GM18519 (cell line): ENCODE measurements around the gene AKAP7.
"Not testable (repeated sequence)": the region's sequence is repeated elsewhere in the genome, so short reads cannot be mapped to it uniquely, and the experiment has no call there.

Experiments
- ATAC-seq: cut with Tn5 transposase; IDR thresholded peaks from one replicate; pipeline ENCODE4 v1.9.1; 2021; ENCODE audit warnings: mild to moderate bottlenecking, moderate library complexity; ENCODE audit not compliant: unreplicated experiment, low FRiP score

The AKAP7 gene

DNA sequence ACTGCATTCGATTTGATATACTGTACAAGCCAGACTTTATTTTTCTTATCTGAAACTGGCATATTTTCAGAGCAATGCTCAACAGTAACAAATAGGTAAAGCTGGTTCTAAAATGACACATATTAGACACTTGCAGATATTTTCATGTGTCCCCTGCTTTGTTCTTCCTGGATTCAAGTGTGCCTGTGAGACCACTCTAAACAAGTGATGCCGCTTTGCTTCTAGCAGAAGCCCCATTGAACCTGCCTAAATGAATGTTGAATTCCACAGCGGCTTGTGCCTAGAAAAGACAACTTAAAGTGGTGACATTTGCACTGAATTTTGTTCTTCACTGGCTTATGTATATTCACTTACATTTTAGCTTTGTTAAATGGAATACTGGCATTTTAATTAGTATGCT lies 115.7 kb downstream of the AKAP7 start:
- no peak for ATAC-seq

DNA sequence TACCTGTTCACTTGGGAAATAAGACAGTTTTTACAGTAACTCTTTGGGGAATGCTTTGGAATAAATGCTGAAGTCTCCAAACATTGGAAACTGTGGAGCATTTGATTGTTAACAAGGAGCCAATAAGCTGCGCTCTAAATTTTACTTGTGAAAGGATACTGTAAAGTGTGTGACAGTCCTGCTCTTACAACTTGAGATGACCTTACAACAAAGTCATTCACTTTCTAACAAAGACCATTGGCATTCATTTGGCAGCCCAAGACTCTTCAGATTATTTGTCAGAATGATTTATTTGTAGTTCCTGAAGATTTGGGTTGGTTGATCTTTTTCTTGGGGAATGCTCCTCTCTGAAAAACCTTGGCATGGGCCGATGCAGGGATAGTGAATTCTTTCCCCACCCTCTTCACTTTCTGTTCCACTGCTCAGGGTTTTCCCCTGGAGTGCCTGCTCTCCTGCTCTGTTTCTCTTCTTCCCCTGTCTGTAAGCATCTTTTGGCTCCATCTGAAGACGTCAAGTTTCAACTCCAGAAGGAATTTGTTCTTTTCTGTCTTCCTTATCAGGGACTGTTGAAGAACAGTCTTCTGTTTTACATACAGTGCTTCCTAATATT lies 116.4 kb downstream of the AKAP7 start:
- no peak for ATAC-seq

DNA sequence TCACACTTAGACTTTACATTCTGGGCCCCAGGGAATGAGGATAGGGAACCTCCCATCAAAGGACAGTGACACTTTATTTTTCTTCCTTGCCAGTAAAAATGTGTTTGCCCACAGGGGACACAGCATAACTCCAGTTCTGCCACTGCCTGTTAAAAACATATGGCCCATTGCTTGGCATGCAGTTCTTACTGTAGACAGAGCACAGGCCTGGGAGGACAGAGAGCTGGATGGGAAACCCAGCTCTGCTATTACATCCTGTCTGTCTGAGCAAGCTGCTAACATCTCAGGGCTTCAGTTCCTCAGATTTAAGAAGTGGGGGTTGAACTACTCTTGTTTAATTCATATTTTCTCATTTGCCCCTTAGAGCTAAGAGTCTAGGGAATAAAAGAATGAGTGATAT lies 120.2 kb downstream of the AKAP7 start:
- no peak for ATAC-seq

DNA sequence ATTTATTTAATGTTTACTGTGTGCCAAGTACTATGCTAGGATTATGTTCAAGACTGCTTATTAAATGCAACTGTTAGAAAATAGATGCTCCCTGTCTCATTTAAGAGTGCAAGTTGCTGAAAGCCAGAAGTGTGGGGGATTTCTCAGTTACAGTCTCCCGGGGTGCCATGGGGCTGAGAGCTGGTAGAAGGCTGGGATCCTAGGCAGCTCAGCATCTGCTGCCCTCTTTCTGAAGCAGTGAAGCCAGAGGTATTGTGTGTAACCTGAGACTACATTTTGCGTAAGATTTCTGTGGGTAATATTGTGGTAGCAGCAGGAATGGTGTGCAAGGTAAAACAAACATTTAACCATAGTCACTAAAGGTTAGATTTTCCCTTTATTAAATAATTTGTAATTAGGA lies 120.6 kb downstream of the AKAP7 start:
- no peak for ATAC-seq

DNA sequence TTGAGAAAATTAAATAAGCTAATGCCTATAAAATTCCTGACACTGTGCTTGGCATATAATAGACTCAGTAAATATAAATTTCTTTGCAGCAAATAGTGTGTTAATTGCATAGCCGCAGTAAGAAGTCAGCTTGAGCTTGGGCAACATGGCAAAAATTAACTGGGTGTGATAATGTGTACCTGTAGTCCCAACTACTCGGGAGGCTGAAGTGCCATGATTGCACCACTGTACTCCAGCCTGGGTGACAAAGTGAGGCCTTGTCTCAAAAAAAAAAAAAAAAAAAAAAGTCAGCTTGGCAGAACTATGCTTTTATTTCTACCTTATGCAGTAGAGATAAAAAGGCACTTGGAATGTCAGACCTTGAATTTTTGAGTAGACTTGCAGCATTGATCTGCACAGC lies 121.8 kb downstream of the AKAP7 start:
- no peak for ATAC-seq

DNA sequence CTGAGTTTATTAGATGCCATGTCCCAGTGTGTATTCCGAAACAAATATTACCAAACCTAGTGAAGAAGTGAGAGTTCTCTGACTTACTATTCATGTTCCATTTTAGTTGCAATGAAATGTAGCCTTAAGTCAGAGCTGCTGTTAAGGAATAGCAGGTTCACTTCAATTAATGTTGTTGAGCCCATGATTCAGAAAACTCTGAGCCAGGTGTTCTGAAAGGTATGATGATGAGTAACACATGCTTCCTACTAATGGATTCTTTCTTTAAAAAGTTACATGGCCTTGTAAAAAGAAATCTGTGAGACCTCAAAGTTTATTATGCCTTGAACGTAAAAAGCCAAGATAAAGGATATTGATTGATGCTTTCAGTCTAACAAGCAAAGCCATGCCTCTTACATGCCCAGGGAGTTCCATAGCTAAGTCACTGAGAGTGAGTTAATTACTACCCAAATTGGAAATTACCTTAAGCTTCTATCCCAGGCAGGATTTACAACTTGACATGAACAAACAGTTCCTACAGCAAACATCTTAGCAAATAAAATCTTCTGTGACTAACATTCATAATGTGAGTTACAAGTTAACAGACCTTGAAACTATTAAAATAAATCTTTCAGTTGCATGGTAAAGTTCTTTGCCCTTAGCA lies 122.9 kb downstream of the AKAP7 start:
- no peak for ATAC-seq

DNA sequence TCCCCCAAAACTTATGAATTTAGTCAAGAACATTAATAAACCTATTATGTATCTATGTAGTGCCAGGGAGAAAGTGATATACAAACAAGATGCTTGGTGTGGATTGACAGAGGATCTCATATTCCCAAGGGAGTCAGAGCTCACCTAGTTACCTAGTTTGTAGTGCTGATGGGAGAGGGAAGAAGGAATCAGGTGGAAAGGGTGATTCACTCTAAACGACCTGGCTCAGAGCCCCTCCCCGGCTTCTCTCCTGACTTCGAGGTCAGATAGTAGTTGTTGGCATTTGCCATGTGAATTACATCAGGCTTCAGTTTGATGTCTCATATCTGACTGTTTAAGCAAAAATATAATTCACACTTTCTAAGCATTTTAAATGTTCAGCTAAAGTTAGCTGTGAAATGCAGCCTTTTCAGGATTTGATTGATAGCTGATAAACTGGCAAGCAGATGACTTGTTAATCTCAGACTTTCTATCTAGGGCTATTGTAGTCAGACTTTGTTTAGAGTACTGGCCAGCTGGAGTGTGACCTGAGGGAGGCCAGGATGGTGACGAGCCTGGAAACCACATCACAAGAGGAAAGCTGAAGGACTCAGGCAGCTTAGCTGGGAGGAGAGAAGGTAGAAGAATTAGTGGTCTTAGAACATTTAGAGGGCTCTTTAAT lies 123.7 kb downstream of the AKAP7 start:
- no peak for ATAC-seq

DNA sequence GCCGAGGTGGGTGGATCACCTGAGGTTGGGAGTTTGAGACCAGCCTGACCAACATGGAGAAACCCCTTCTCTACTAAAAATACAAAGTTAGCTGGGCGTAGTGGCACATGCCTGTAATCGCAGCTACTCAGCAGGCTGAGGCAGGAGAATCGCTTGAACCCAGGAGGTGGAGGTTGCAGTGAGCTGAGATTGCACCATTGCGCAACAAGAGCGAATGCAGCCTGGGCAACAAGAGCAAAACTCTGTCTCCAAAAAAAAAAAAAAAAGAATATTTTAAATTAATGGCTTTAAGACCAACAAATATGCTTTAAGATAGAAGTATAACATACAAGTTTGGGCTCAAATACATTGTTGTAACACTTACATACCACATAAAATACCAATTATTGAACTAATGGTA lies 125.7 kb downstream of the AKAP7 start:
- not testable (repeated sequence) for ATAC-seq

DNA sequence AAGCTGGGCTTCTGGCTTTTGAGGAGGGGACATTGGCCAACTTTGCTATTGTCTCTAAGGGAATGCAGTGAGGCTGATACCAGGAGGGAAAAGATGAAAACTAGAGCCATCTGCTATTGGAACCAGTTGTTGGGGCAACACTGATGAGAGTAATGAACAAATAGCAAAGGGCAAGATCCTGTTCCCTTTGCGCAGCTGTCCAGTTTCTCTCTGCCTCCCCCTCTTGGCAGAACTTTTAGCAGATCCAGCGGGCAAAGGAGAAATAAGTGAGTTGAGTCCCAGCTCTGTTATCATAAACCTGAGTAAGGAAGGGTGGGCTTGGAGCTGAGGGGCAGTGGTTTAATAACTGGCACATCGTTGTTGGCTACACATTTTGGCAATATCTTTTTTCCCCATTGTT lies 126.8 kb downstream of the AKAP7 start:
- ATAC-seq = no peak

DNA sequence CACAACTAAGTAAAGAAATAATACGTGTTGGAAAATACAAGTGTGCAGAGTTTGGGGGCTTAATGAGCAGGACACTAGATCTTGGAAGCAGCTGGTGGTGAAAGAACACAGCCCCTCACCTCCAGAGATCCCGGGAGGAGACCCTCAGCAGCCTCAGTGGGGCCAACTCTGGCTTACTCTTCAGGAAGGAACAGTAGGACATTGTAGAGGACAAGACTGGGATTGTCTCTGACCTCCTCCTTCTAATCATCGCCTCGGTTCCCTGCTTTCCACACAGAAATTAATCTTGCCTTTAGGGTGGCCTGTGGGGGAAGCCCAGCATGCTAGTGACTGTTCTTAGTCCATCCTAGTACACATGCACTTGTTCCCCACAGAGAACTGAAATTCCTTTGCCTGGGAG lies 130.7 kb downstream of the AKAP7 start:
- ATAC-seq = no peak

DNA sequence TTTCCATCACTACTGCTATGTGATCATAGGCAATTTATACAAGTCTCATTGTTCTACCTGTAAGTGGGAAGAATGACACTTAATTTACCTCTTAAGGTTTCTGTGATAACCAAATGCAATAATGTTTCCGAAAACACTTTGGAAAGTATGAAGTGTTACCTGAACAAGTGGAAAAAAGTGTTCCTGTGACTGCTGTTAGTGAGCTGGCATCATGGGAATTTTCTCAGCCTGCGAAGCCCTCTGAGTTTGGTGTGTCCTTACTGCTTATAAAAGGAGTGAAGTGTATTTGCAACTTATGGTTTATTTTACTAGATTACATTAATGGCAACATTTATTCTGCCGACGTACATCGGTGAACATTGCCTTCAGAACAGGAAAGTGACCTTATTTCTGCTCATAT lies 133.0 kb downstream of the AKAP7 start:
- ATAC-seq = no peak

DNA sequence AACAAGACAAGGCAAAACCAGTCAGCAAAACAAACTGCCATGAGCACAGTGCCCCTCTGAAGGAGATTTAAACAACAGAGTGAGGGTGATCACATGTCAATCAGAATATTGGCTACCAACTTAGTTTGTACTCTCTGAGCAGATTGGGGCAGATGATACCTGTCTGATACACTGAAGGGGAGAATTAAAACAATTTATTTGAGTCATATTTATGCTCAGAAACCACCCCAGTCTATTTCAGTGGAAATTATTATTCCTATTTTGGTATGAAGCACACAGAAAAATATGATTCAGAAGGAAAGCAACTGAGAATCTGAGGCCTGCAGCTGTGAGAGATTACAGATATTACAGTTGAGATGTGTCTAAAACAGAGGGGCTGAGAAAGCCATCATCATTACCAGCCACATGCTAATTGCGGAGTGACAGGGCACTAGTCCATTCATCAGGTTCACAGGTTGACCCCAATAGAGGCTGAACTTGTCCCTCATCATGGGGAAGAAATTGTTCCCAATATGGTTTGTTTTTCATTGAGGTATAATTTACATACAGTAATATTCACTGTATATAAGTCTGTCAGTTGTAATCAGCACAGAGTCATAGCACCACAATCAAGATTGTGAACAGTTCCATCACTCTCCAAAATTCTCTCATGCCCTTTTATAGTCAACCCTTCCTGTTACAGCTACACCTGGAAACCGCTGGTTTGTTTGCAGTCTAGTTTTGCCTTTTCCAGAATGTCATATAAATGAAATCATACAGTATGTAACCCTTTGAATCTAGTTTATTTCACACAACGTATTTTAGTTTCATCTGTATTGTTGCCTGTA lies 134.5 kb downstream of the AKAP7 start:
- no peak for ATAC-seq

DNA sequence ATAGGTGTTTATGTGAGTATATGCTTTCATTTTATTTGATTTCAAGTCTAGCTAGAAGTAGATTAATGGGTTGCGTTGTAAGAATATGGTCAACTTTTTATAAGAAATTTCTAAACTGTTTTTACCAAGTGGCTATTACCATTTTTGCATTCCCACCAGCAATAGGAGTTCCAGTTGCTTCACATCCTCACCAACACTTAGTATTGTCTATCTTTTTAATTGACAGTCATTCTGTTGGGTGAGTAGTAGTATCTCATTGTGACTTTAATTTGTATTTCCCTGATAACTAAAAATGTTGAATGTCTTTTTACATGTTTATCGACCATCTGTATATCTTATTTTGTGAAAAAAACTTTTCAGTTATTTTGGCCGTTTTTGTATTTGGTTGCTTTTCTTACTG lies 135.3 kb downstream of the AKAP7 start:
- ATAC-seq = no peak

DNA sequence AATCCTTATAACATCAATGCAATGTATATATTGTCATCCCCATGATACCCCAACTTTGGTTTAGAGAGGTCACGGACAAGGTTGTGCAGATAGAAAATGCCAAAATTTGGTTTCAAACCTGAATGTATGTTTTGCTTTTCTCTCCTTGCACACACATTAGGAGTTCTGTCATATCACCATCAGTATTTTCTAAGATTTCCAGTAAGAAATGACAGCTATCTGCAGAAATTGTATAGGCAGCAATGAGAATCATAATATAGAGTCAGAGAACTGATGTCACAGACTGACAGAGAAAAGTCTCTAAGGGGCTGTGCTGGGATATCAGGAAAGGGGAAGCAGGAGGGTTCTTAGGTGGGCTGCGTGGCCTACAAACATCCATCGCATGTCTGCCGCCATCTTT lies 140.0 kb downstream of the AKAP7 start:
- ATAC-seq = no peak

DNA sequence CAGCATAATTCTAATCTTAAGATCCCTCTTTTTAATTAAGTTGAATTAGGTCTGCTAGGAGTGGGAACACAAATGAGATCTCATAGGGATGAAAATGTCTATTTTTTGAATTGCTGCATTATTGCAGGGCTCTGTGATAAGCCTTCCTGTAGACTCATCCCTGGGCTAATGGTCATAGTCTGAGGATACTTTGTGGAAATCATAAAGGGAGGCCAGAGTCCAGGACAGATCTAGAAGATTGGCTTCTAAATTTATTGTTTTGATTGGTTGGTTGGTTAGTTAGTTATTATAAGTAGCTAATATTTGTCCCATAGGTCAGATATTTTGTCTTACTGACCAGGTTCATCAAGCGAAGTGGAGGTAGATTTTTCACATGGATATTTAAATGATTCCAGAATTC lies 142.3 kb downstream of the AKAP7 start:
- ATAC-seq = no peak

DNA sequence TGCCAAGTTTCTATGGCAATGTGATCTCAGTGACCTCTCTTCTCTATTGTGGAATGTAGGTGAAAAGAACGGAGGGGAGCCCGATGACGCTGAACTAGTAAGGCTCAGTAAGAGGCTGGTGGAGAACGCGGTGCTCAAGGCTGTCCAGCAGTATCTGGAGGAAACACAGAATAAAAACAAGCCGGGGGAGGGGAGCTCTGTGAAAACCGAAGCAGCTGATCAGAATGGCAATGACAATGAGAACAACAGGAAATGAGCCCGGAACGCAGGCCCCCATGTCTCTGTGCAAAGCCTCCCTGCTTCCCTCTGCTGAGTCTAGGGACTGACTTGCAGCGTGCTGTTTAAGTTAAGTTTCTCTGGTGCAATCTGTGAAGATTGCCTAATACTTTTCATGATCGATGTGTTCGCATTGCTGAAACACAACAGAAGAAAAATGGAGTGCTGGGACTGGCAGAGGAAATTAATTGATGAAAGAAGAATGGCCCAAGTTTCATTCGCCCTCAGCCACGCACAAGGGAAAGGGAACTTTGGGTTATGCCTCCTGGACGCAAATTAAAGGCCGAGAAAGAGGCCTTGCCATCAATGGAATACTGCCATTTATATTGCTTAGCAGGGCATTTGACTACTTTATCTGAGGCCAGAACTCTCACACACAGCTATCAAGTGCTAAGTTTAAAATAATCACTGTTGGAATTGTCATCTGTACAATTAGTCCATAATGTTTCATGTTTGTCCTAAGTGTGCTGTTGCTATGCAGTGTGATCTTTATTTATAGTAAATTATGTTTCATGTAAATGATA lies 146.4 kb downstream of the AKAP7 start:
- no peak for ATAC-seq

DNA sequence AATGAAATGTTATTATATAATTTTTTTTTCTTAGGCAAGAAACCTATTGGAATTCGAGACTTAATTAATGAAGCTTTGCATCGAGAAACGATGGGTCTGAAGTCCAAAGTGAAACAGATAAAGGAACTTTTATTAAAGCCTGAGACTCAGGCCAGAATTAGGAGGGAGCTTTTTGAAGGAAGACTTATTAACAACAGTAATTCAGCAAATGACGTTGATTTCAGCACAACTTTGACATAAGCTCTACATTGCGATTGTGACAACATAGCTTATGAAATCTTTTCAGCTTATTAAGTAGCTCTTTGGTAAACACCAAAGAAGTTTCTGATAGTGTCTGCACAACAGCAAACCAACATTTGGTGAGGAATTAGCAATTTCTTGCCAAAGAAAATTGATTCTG lies 147.1 kb downstream of the AKAP7 start:
- ATAC-seq = no peak

DNA sequence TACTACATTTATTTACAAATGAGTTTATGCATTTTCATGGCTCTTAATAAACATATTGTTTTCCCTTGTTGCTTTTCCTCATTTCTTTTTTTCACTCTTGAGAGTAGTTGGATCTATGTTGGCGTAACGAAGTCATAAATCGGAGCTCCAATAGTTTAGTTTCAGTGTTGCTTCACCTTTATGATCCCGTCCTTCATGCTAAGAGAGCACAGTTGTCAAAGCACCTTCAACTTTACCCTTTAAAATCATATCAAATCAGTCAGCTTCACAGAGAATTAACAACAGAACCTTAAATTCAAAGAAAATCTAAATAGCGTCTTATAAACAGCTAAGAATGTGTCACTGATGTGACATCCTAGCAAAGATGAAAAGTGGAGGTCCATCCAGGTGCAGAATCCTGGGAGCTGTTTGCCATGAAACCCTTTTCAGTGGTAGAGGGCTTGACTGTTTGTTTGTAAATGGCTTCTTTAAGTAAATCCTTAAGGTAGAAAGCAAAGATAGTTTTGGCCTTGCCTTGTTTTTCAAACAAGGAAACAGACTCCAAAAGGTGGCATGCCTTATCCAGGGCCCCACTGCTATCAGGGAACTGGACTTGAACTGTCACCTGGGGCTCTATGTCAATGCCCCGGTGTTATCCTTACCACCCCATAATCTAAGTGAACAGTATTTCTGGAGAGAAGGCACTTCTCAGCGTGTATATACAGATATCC lies 148.4 kb downstream of the AKAP7 start:
- ATAC-seq = no peak

DNA sequence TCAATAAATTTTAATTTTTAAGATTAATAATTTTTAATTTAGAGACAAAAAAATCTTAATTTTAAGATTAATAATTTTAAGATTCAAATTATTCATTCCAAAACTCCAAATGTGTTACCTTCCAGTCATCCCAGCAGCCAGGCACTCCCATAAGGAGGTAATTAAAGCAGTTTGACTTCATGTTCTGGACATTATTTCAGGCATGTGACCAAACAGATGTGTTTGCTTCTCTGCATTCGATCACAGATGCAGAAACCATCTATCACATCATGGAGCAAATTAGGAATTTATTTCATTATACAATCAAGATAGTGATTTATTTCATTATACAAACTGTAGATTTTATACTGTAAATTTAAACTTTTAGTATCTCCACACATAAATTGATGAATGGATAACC lies 150.3 kb downstream of the AKAP7 start:
- ATAC-seq = no peak

DNA sequence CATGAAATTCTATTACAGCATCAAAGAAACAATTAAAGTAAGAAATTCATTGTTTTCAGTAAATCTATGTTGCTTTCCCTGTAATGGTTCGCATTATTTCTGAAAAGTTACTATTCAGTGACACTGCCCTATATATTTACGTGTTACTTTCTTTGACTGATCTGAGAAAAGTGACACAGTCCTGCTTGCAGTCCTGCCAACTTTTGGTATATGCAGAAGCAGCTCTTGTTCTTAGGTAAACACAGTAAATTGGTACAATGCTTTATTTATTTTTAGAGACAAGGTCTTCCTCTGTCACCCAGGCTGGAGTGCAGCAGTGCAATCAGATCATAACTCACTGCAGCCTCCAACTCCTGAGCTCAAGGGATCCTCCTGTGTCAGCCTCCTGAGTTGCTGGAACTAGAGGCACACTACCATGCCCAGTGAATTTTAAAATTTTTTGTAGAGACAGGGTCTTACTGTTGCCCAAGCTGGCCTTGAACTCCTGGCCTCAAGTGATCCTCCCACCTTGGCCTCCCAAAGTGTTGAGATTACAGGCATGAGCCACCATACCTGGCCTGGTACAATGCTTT lies 151.3 kb downstream of the AKAP7 start:
- ATAC-seq = no peak
